Spleen (tissue), 11 donors: Measurements from ENCODE around the gene RALB. TPM values are rescaled to one million over a fixed set of nuclear protein-coding genes. Genes with fewer than 3 reads are reported as not detected.

Experiments
- DNase-seq: peaks from one replicate; pipeline ENCODE4 v3.0.0-alpha.2; 2020
- H3K27ac ChIP-seq, 8 donors: fragments of 200-600 bp; sonication (generic) in 7 of 8; 1 replicate in 4 of 8; 2 replicates in 4 of 8; pipeline versions ENCODE4 v1.5.0 to v1.8.0; 2016 to 2021; ENCODE audit warnings: inconsistent platforms in 4 of 8, mild to moderate bottlenecking in 4 of 8, moderate library complexity in 1 of 8
- H3K27me3 ChIP-seq, 7 donors: fragments of 200-600 bp; sonication (generic) in 6 of 7; replicated peaks in 1 of 7; 1 replicate in 4 of 7; 2 replicates in 3 of 7; pipeline versions ENCODE4 v1.5.0 to v1.8.0; 2016 to 2021; ENCODE audit warnings: inconsistent platforms in 3 of 7, mild to moderate bottlenecking in 1 of 7
- H3K36me3 ChIP-seq, 6 donors: fragments of 200-600 bp; sonication (generic) in 5 of 6; 1 replicate in 4 of 6; 2 replicates in 2 of 6; pipeline versions ENCODE4 v1.5.0 to v1.8.0; 2016 to 2021; ENCODE audit warnings: inconsistent platforms in 2 of 6
- H3K4me1 ChIP-seq, 6 donors: fragments of 200-600 bp; sonication (generic) in 5 of 6; 1 replicate in 3 of 6; 2 replicates in 3 of 6; pipeline versions ENCODE4 v1.5.0 to v1.8.0; 2016 to 2021; ENCODE audit warnings: inconsistent platforms in 3 of 6
- H3K4me3 ChIP-seq, 8 donors: fragments of 200-600 bp; sonication (generic) in 7 of 8; 1 replicate in 4 of 8; 2 replicates in 4 of 8; pipeline versions ENCODE4 v1.5.0 to v1.8.0; 2016 to 2021; ENCODE audit warnings: inconsistent platforms in 4 of 8, mild to moderate bottlenecking in 4 of 8, moderate library complexity in 2 of 8
- H3K9me3 ChIP-seq, 8 donors: fragments of 200-600 bp; sonication (generic) in 7 of 8; 1 replicate in 4 of 8; 2 replicates in 4 of 8; pipeline versions ENCODE4 v1.5.0 to v1.8.0; 2016 to 2021; ENCODE audit warnings: inconsistent platforms in 4 of 8
- POLR2A ChIP-seq, 3 donors: fragments of 450-650 bp; IDR thresholded peaks; one replicate each; pipeline ENCODE4 v1.5.1; 2017; ENCODE audit warnings: antibody characterized with exemption in 3 of 3, mild to moderate bottlenecking in 1 of 3
- POLR2AphosphoS5 ChIP-seq, 3 donors: sonication (generic); formaldehyde crosslinking; IDR thresholded peaks; one replicate each; pipeline ENCODE4 v1.5.1; 2017; ENCODE audit warnings: antibody characterized with exemption in 3 of 3
- WGBS, 5 donors: extraction: QIAGEN DNeasy Blood & Tissue Kit in 3 of 5; methylation state at CpG; one replicate each; pipeline versions ENCODE4 v1.1.5 to v1.1.7; 2013 to 2018; 5-methylcytosine and 5-hydroxymethylcytosine counted together
- intact Hi-C: fragments of 100-400 bp; cut with DNase I; formaldehyde crosslinking; loops from one replicate; pipeline ENCODE4 v1.15.0; 2023; ENCODE audit warnings: low total_unique reads
- polyA plus RNA-seq, 3 donors: library from polyadenylated mRNA; stranded (reverse); fragments of 200-250 nt; gene quantifications; one replicate each; pipeline ENCODE4 v1.2.1, GENCODE V29; 2013
- total RNA-seq, 7 donors: library from RNA; depleted of rRNA in 3 of 7; stranded (reverse); fragments of >200 nt in 3 of 7; fragmentation: NEBNext Ultra II Directional in 4 of 7; extraction: Animal tissue kit (Norgen Biotek cat#: 25700) in 4 of 7; gene quantifications; one replicate each; pipeline versions ENCODE4 v1.1.0 to v1.2.1, GENCODE V29; 2016 to 2021
- TF ChIP-seq, protein P1 (sequence below), 11 experiments: fragments of 200-600 bp in 7 of 11; fragments of 450-650 bp in 4 of 11; sonication (generic) in 4 of 11; IDR thresholded peaks in 8 of 11; conservative IDR thresholded peaks in 3 of 11; 1 replicate in 7 of 11; 2 replicates in 4 of 11; pipeline versions ENCODE4 v1.4.0 to v1.8.0; 2016 to 2021; ENCODE audit warnings: antibody characterized with exemption in 11 of 11, inconsistent platforms in 4 of 11, mild to moderate bottlenecking in 1 of 11
- donor health status: healthy with polysubstance abuse.
- donor health status: DM: no; HTN: no; CAD: no; lungs with moderate emphysema.
- donor health status: DM: no; HTN: no; CAD: no.
- donor health status: Bipolar disorder and iron deficiency.
- donor health status: healthy.
- donor health status: DM: no; HTN: no; CAD: no.
- donor health status: DM: yes; HTN: yes; CAD: no.

RALB gene
- total and polyA plus RNA-seq, 10 donors: 26.6 to 126 (median 79.5) TPM

GRCh38 chr2:120303177-120303576, 50.5 kb downstream of the RALB start:
- intact Hi-C loops: no loop called here

DNA sequence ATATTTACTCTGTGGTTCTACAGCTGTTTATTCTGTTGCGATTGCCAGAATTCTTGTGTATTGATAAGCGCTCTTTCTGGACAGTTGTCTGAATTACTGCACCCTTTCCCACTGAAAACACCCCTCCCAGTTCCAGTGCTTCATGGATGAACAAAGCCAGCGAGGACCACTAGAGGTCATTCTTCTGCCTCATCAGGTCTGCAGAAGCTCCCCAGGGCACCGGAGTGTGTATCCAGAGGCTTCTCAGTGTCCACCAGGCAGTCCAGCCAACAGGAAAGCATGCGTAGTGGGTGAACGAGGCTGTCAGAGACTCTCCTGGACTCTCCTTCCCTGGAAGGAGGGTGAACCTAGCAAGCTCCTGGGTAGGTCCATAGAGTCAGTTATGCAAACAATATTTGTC, 52.6 kb downstream of the RALB start:
- Histone ChIP-seq H3K36me3 (peaks cover 0 to 71% (median 6%) of the 10 kb centered on the region in 6 donors), H3K4me3 (no peak overlapping the region), H3K27me3 (no peaks in the 10 kb centered on the region), H3K27ac (peak overlapping the region in 2 of 8 donors; percentile 50 to 75), H3K9me3 (no peaks in the 10 kb centered on the region), H3K4me1 (peaks cover 0 to 10% (median 4%) of the 10 kb centered on the region in 6 donors)
- DNase-seq: no peak
- 82 to 91% (median 88%) methylated on average over 6 of the region's 6 CpGs for WGBS, 5 donors
- intact Hi-C loops: no loop called here
- no peak for TF ChIP-seq POLR2A (IDR thresholded peaks at IDR 0.05)
- no peak for TF ChIP-seq POLR2AphosphoS5 (IDR thresholded peaks at IDR 0.05)
- TF ChIP-seq, protein P1, sequence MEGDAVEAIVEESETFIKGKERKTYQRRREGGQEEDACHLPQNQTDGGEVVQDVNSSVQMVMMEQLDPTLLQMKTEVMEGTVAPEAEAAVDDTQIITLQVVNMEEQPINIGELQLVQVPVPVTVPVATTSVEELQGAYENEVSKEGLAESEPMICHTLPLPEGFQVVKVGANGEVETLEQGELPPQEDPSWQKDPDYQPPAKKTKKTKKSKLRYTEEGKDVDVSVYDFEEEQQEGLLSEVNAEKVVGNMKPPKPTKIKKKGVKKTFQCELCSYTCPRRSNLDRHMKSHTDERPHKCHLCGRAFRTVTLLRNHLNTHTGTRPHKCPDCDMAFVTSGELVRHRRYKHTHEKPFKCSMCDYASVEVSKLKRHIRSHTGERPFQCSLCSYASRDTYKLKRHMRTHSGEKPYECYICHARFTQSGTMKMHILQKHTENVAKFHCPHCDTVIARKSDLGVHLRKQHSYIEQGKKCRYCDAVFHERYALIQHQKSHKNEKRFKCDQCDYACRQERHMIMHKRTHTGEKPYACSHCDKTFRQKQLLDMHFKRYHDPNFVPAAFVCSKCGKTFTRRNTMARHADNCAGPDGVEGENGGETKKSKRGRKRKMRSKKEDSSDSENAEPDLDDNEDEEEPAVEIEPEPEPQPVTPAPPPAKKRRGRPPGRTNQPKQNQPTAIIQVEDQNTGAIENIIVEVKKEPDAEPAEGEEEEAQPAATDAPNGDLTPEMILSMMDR (IDR thresholded peaks at IDR 0.05 in 8 of 11, conservative IDR thresholded peaks at IDR 0.05 in 3 of 11): no peak

More at GRCh38 chr2:120303177-120303576, 50.5 kb downstream of the RALB start:
- no peaks in the 10 kb centered on the region for H3K9me3 ChIP-seq
- DNase-seq: no peak
- H3K27ac ChIP-seq: no peak overlapping the region
- no peak overlapping the region for H3K4me3 ChIP-seq
- TF ChIP-seq POLR2AphosphoS5 (IDR thresholded peaks at IDR 0.05) (no peak), POLR2A (IDR thresholded peaks at IDR 0.05) (no peak)
- TF ChIP-seq, protein P1 (IDR thresholded peaks at IDR 0.05 in 8 of 11, conservative IDR thresholded peaks at IDR 0.05 in 3 of 11): no peak
- H3K4me1 ChIP-seq: peaks cover 0 to 10% (median 4%) of the 10 kb centered on the region in 6 donors
- H3K36me3 ChIP-seq: peaks cover 0 to 84% (median 18%) of the 10 kb centered on the region in 6 donors
- H3K27me3 ChIP-seq: no peaks in the 10 kb centered on the region
- WGBS, 5 donors: 71 to 78% (median 76%) methylated on average over 6 of the region's 6 CpGs

- TF ChIP-seq, protein P1 (IDR thresholded peaks at IDR 0.05 in 8 of 11, conservative IDR thresholded peaks at IDR 0.05 in 3 of 11): no peak
- no peak for TF ChIP-seq POLR2A (IDR thresholded peaks at IDR 0.05)
- no peak for TF ChIP-seq POLR2AphosphoS5 (IDR thresholded peaks at IDR 0.05)
- Histone ChIP-seq H3K4me1 (peaks cover 0 to 10% (median 4%) of the 10 kb centered on the region in 6 donors), H3K36me3 (peaks cover 0 to 64% (median 2%) of the 10 kb centered on the region in 6 donors), H3K27ac (peak overlapping the region in 4 of 8 donors; percentile 7 to 75 (median 50)), H3K4me3 (no peak overlapping the region), H3K27me3 (no peaks in the 10 kb centered on the region), H3K9me3 (no peaks in the 10 kb centered on the region)
- DNase-seq: no peak
- intact Hi-C loops: no loop called here
- WGBS, 5 donors: 70 to 88% (median 82%) methylated on average over 5 of the region's 5 CpGs
These were observed 53.4 kb downstream of the RALB start for GRCh38 chr2:120305937-120306490.

- intact Hi-C loops: no loop called here
- TF ChIP-seq POLR2A (IDR thresholded peaks at IDR 0.05) (no peak), POLR2AphosphoS5 (IDR thresholded peaks at IDR 0.05) (peak in 1 of 3 donors; percentile 16)
- Histone ChIP-seq H3K27me3 (no peaks in the 10 kb centered on the region), H3K4me3 (no peak overlapping the region), H3K27ac (no peak overlapping the region), H3K9me3 (no peaks in the 10 kb centered on the region), H3K4me1 (peaks cover 0 to 13% (median 5%) of the 10 kb centered on the region in 6 donors), H3K36me3 (peaks cover 0 to 50% (median 0%) of the 10 kb centered on the region in 6 donors)
- no peak for DNase-seq
- WGBS, 5 donors: 81 to 88% (median 87%) methylated on average over 7 of the region's 7 CpGs
These were observed 54.8 kb downstream of the RALB start for GRCh38 chr2:120307482-120307881.
